Keratinocyte (primary cell): ENCODE measurements around the gene CDH12. TPM values are rescaled to one million over a fixed set of nuclear protein-coding genes. Genes with fewer than 3 reads are reported as not detected.
A peak's percentile ranks its signal among the peaks of the same experiment; 100 is the strongest.

Experiments
- DNase-seq: peaks from one replicate; pipeline ENCODE4 v3.0.0-alpha.2; 2011; ENCODE audit warnings: low read depth, missing footprints, low spot score
- FAIRE-seq: peaks from 2 replicates; lab custom pipeline; 2011; peaks lifted over from hg19 to GRCh38; lab: Jason Lieb, UNC
- H2AFZ ChIP-seq: 2 replicates; pipeline ENCODE4 v1.6.0; 2012; ENCODE audit warnings: low read length, control low read depth, inconsistent platforms; ENCODE audit not compliant: control insufficient read depth
- H3K27ac ChIP-seq: 2 replicates; pipeline ENCODE4 v1.5.1; 2011; ENCODE audit warnings: low read length; ENCODE audit not compliant: control insufficient read depth, insufficient read depth
- H3K27me3 ChIP-seq: 3 replicates; pipeline ENCODE4 v1.6.0; 2011; ENCODE audit warnings: low read length; ENCODE audit not compliant: control insufficient read depth, insufficient read depth; ENCODE audit errors: extremely low read depth
- H3K36me3 ChIP-seq, 2 experiments: 2 replicates in 1 of 2; 3 replicates in 1 of 2; pipeline ENCODE4 v1.5.1; 2011; ENCODE audit warnings: low read length in 2 of 2, mild to moderate bottlenecking in 1 of 2; ENCODE audit not compliant: control insufficient read depth in 2 of 2, insufficient read depth in 2 of 2; ENCODE audit errors: extremely low read depth in 1 of 2
- H3K4me1 ChIP-seq: 3 replicates; pipeline ENCODE4 v1.5.1; 2011; ENCODE audit warnings: low read length; ENCODE audit not compliant: control insufficient read depth, insufficient read depth; ENCODE audit errors: extremely low read depth
- H3K4me2 ChIP-seq: 3 replicates; pipeline ENCODE4 v1.6.0; 2011; ENCODE audit warnings: low read depth, low read length; ENCODE audit not compliant: control insufficient read depth, insufficient read depth; ENCODE audit errors: extremely low read depth
- H3K4me3 ChIP-seq, 3 experiments: fragments of 200-600 bp in 1 of 3; sonication (generic) in 1 of 3; 2 replicates in 2 of 3; 3 replicates in 1 of 3; pipeline ENCODE4 v1.5.1; 2011 to 2016; ENCODE audit warnings: low read length in 3 of 3, mild to moderate bottlenecking in 3 of 3, control low read depth in 2 of 3, inconsistent platforms in 1 of 3, low read depth in 1 of 3, mixed read lengths in 1 of 3, mixed run types in 1 of 3, moderate library complexity in 1 of 3; ENCODE audit not compliant: control insufficient read depth in 2 of 3, insufficient read depth in 2 of 3; ENCODE audit errors: extremely low read depth in 1 of 3
- H3K79me2 ChIP-seq: 2 replicates; pipeline ENCODE4 v1.6.0; 2012; ENCODE audit warnings: low read length; ENCODE audit not compliant: control insufficient read depth, insufficient read depth
- H3K9ac ChIP-seq: 3 replicates; pipeline ENCODE4 v1.6.0; 2011; ENCODE audit warnings: low read length; ENCODE audit not compliant: control insufficient read depth, insufficient read depth; ENCODE audit errors: extremely low read depth
- H3K9me1 ChIP-seq: 3 replicates; pipeline ENCODE4 v1.6.0; 2011; ENCODE audit warnings: low read length; ENCODE audit not compliant: control insufficient read depth, insufficient read depth; ENCODE audit errors: extremely low read depth
- H3K9me3 ChIP-seq: 2 replicates; pipeline ENCODE4 v1.5.1; 2012; ENCODE audit warnings: low read depth, low read length; ENCODE audit not compliant: control insufficient read depth
- H4K20me1 ChIP-seq: 3 replicates; pipeline ENCODE4 v1.6.0; 2011; ENCODE audit warnings: low read length; ENCODE audit not compliant: control insufficient read depth, insufficient read depth; ENCODE audit errors: extremely low read depth
- CTCF ChIP-seq, 3 experiments: IDR thresholded peaks in 1 of 3; conservative IDR thresholded peaks in 1 of 3; optimal IDR thresholded peaks in 1 of 3; 2 replicates in 2 of 3; 3 replicates in 1 of 3; pipeline versions ENCODE3 to v1.5.1; 2011; ENCODE audit warnings: low read length in 3 of 3, mild to moderate bottlenecking in 3 of 3, moderate library complexity in 2 of 3, control low read depth in 1 of 3, inconsistent platforms in 1 of 3; ENCODE audit not compliant: insufficient read depth in 2 of 3; ENCODE audit errors: extremely low read depth in 1 of 3
- EZH2 ChIP-seq: IDR thresholded peaks from one replicate; pipeline ENCODE4 v1.6.1; 2012; ENCODE audit warnings: inconsistent platforms, mild to moderate bottlenecking, low read length, moderate library complexity
- dilution Hi-C: fragments of 300-500 bp; cut with MboI; formaldehyde crosslinking; loops from one replicate; pipeline ENCODE4 v1.7.0; 2020; ENCODE audit warnings: low sequenced_read_pairs; ENCODE audit not compliant: extremely low pct_ligation_motif_present
- polyA plus RNA-seq, 5 experiments: library from polyadenylated mRNA; depleted of rRNA in 3 of 5; stranded (reverse) in 3 of 5; stranded (forward) in 1 of 5; unstranded in 1 of 5; fragments of >200 nt; gene quantifications; 1 replicate in 1 of 5; 2 replicates in 3 of 5; 3 replicates in 1 of 5; pipeline versions ENCODE4 v1.2.1 to v1.2.3, GENCODE V29; 2011 to 2012; ENCODE audit warnings: missing spikeins in 2 of 5, low read depth in 1 of 5, low replicate concordance in 1 of 5

Gene CDH12
- polyA plus RNA-seq, 1 donor (not counting 4 experiments of a cell fraction or from before 2014, with no cell fraction given), result not detected

- no peak for TF ChIP-seq EZH2
- no peak for TF ChIP-seq CTCF (optimal IDR thresholded peaks at IDR 0.05 in 1 of 3, IDR thresholded peaks at IDR 0.05 in 1 of 3, conservative IDR thresholded peaks at IDR 0.05 in 1 of 3; ENCODE audit: extremely low read depth in 1 of 3, insufficient read depth in 2 of 3, low read length in 3 of 3)
- H3K27ac ChIP-seq, result no peak overlapping the region
- FAIRE-seq, result no peak
- no peaks in the 10 kb centered on the region for H3K36me3 ChIP-seq
- no peaks in the 10 kb centered on the region for H3K9me3 ChIP-seq
- H3K9ac ChIP-seq, result no peak overlapping the region
- H3K4me1 ChIP-seq, result peaks cover 8% of the 10 kb centered on the region
- H3K79me2 ChIP-seq, result no peaks in the 10 kb centered on the region
- no peaks in the 10 kb centered on the region for H3K9me1 ChIP-seq
- H4K20me1 ChIP-seq, result no peaks in the 10 kb centered on the region
- no peak for DNase-seq
- no peak overlapping the region for H3K4me3 ChIP-seq
- no peaks in the 10 kb centered on the region for H3K27me3 ChIP-seq
- dilution Hi-C loops, result no loop called here
- no peak overlapping the region for H3K4me2 ChIP-seq
- H2AFZ ChIP-seq, result no peak overlapping the region
Observed at GRCh38 chr5:22651355-22651754, 201.8 kb downstream of the CDH12 start.

DNA sequence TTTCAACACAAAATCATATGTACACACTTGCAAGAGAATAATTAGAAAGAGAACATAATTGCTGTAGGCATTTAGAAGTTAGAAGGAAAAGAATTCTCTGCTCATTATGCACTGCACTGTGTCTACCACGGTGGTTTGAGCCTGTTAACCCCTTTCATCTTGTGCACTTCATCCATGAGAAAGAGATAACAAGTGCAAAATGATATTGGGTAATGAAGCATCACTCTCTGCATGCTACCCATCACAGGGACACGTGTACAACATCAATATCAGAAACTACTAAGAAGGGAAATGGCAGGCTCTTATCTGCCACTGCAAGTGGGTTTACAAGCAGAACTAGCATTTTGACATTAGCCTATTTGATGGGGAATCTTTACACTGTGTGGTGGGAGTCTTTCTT lies 202.6 kb downstream of the CDH12 start:
- Histone ChIP-seq H3K9me1 (no peaks in the 10 kb centered on the region), H3K4me1 (peaks cover 8% of the 10 kb centered on the region), H3K79me2 (no peaks in the 10 kb centered on the region), H2AFZ (no peak overlapping the region), H3K27me3 (no peaks in the 10 kb centered on the region), H3K4me2 (no peak overlapping the region), H3K4me3 (no peak overlapping the region), H3K9me3 (no peaks in the 10 kb centered on the region), H3K27ac (no peak overlapping the region), H3K9ac (no peak overlapping the region), H3K36me3 (no peaks in the 10 kb centered on the region), H4K20me1 (no peaks in the 10 kb centered on the region)
- dilution Hi-C loops, result no loop called here
- DNase-seq (no peak), FAIRE-seq (no peak)
- no peak for TF ChIP-seq EZH2

DNA sequence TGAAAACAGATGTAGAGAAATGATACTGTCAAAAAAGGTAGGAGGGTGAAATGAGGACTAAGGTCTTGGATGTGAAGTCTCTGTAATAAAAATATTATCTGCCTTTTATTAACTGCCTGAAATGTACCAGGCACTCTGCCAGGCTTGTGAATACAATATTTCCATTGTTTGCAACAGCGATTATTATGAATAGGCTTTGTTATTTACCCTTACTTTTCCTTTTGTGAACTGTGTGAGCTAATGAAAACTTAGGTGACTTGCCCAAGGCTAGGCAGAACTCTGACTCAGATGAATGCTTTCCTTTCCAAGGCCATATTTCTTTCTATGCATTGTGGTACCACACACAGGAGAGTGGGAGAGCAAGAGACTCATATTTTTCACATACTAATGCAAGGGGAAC lies 204.1 kb downstream of the CDH12 start:
- H3K36me3 ChIP-seq, result no peaks in the 10 kb centered on the region
- no peak overlapping the region for H3K9ac ChIP-seq
- no peaks in the 10 kb centered on the region for H4K20me1 ChIP-seq
- no peak for TF ChIP-seq EZH2
- no peak for TF ChIP-seq CTCF (optimal IDR thresholded peaks at IDR 0.05 in 1 of 3, IDR thresholded peaks at IDR 0.05 in 1 of 3, conservative IDR thresholded peaks at IDR 0.05 in 1 of 3; ENCODE audit: extremely low read depth in 1 of 3, insufficient read depth in 2 of 3, low read length in 3 of 3)
- H3K79me2 ChIP-seq, result no peaks in the 10 kb centered on the region
- H3K9me3 ChIP-seq, result no peaks in the 10 kb centered on the region
- peaks cover 8% of the 10 kb centered on the region for H3K4me1 ChIP-seq
- H3K9me1 ChIP-seq, result no peaks in the 10 kb centered on the region
- no peak overlapping the region for H3K27ac ChIP-seq
- DNase-seq, result no peak
- no peaks in the 10 kb centered on the region for H3K27me3 ChIP-seq
- dilution Hi-C loops, result no loop called here
- H3K4me3 ChIP-seq, result no peak overlapping the region
- no peak overlapping the region for H2AFZ ChIP-seq
- peak overlapping the region; percentile 27 for H3K4me2 ChIP-seq
- FAIRE-seq, result peak; percentile 64
